ENCODE results near the gene ANK2. TPM values are rescaled to one million over a fixed set of nuclear protein-coding genes. Genes with fewer than 3 reads are reported as not detected.

ANK2 gene
- total RNA-seq, 2 experiments from 2014 or later, result 0.36 TPM; not detected in 1

GRCh38 chr4:113170115-113170804 lies 120.8 kb downstream of the ANK2 start:
- no peak overlapping the region for H3K4me3 Mint-ChIP-seq
- no peak overlapping the region for H3K27ac ChIP-seq (ENCODE audit: low read depth in 1 of 2, low read length in 2 of 2)
- H3K36me3 Mint-ChIP-seq (ENCODE audit: low read depth), result no peaks in the 10 kb centered on the region
- ChIA-PET CTCF (no interaction called here), POLR2A (no interaction called here)
- no peak overlapping the region for H3K27ac Mint-ChIP-seq
- H3K27me3 ChIP-seq (ENCODE audit: control insufficient read depth in 1 of 2, insufficient read depth in 2 of 2, low read length in 2 of 2), result no peaks in the 10 kb centered on the region
- no peaks in the 10 kb centered on the region for H3K4me1 ChIP-seq (ENCODE audit: insufficient read depth, low read length)
- no peaks in the 10 kb centered on the region for H3K36me3 ChIP-seq (ENCODE audit: insufficient read depth, low read length)
- DNase-seq (no peak), ATAC-seq (ENCODE audit: poor library complexity) (no peak)
- H3K4me1 Mint-ChIP-seq (ENCODE audit: low read depth), result no peaks in the 10 kb centered on the region
- no peak for TF ChIP-seq CTCF (IDR thresholded peaks at IDR 0.05)
- no peaks in the 10 kb centered on the region for H3K9me3 ChIP-seq (ENCODE audit: control insufficient read depth in 1 of 2, insufficient read depth in 1 of 2, low read length in 2 of 2)
- intact Hi-C loops (cut with DNase I, micrococcal nuclease), result no loop called here
- peaks cover 13% of the 10 kb centered on the region for H3K27me3 Mint-ChIP-seq
- no peak overlapping the region for H3K4me3 ChIP-seq (ENCODE audit: low read length)
- no peaks in the 10 kb centered on the region for H3K9me3 Mint-ChIP-seq

- Mint-ChIP-seq H3K9me3 (no peaks in the 10 kb centered on the region), H3K27ac (no peak overlapping the region), H3K36me3 (ENCODE audit: low read depth) (no peaks in the 10 kb centered on the region), H3K4me1 (ENCODE audit: low read depth) (no peaks in the 10 kb centered on the region), H3K27me3 (peaks cover 14% of the 10 kb centered on the region), H3K4me3 (no peak overlapping the region)
- DNase-seq, result no peak
- Histone ChIP-seq H3K27me3 (ENCODE audit: control insufficient read depth in 1 of 2, insufficient read depth in 2 of 2, low read length in 2 of 2) (no peaks in the 10 kb centered on the region), H3K9me3 (ENCODE audit: control insufficient read depth in 1 of 2, insufficient read depth in 1 of 2, low read length in 2 of 2) (no peaks in the 10 kb centered on the region), H3K27ac (ENCODE audit: low read depth in 1 of 2, low read length in 2 of 2) (no peak overlapping the region), H3K4me1 (ENCODE audit: insufficient read depth, low read length) (no peaks in the 10 kb centered on the region), H3K4me3 (ENCODE audit: low read length) (no peak overlapping the region), H3K36me3 (ENCODE audit: insufficient read depth, low read length) (no peaks in the 10 kb centered on the region)
- intact Hi-C loops (cut with DNase I, micrococcal nuclease), result no loop called here
- no peak for ATAC-seq (ENCODE audit: poor library complexity)
- POLR2A ChIA-PET, result no interaction called here
- no peak for TF ChIP-seq CTCF (IDR thresholded peaks at IDR 0.05)
- CTCF ChIA-PET, result no interaction called here
These were observed 121.5 kb downstream of the ANK2 start for GRCh38 chr4:113170805-113171468.

GRCh38 chr4:113173126-113173792 lies 123.8 kb downstream of the ANK2 start:
- TF ChIP-seq CTCF (IDR thresholded peaks at IDR 0.05), result no peak
- ChIA-PET POLR2A (no interaction called here), CTCF (no interaction called here)
- DNase-seq (no peak), ATAC-seq (ENCODE audit: poor library complexity) (no peak)
- H3K9me3 ChIP-seq (ENCODE audit: control insufficient read depth in 1 of 2, insufficient read depth in 1 of 2, low read length in 2 of 2), result peaks cover 0 to 4% of the 10 kb centered on the region in 2 experiments
- Mint-ChIP-seq H3K36me3 (ENCODE audit: low read depth) (no peaks in the 10 kb centered on the region), H3K9me3 (no peaks in the 10 kb centered on the region), H3K27ac (no peak overlapping the region), H3K27me3 (peaks cover 16% of the 10 kb centered on the region), H3K4me3 (no peak overlapping the region), H3K4me1 (ENCODE audit: low read depth) (no peaks in the 10 kb centered on the region)
- H3K4me1 ChIP-seq (ENCODE audit: insufficient read depth, low read length), result no peaks in the 10 kb centered on the region
- H3K36me3 ChIP-seq (ENCODE audit: insufficient read depth, low read length), result no peaks in the 10 kb centered on the region
- H3K27me3 ChIP-seq (ENCODE audit: control insufficient read depth in 1 of 2, insufficient read depth in 2 of 2, low read length in 2 of 2), result no peaks in the 10 kb centered on the region
- H3K27ac ChIP-seq (ENCODE audit: low read depth in 1 of 2, low read length in 2 of 2), result no peak overlapping the region
- intact Hi-C loops (cut with DNase I, micrococcal nuclease), result no loop called here
- H3K4me3 ChIP-seq (ENCODE audit: low read length), result no peak overlapping the region

All from CD4-positive, alpha-beta T cell (primary cell).